Liver (tissue), 9 donors: ENCODE measurements around the gene CLMN. TPM values are rescaled to one million over a fixed set of nuclear protein-coding genes. Genes with fewer than 3 reads are reported as not detected.

Source experiments
- DNase-seq: peaks from one replicate; pipeline ENCODE4 v3.0.0-alpha.2; 2017; ENCODE audit warnings: low spot score
- H3K27ac ChIP-seq, 2 donors: one replicate each; pipeline ENCODE4 v1.7.0; 2013; ENCODE audit warnings: inconsistent platforms in 2 of 2, low read length in 2 of 2, control low read depth in 1 of 2, low read depth in 1 of 2, mild to moderate bottlenecking in 1 of 2
- H3K27me3 ChIP-seq, 4 donors: one replicate each; pipeline versions ENCODE4 v1.6.1 to v1.7.0; 2013; ENCODE audit warnings: low read length in 3 of 4, inconsistent platforms in 1 of 4, mild to moderate bottlenecking in 1 of 4, moderate library complexity in 1 of 4; ENCODE audit not compliant: control insufficient read depth in 4 of 4, insufficient read depth in 4 of 4
- H3K36me3 ChIP-seq, 4 donors: one replicate each; pipeline versions ENCODE4 v1.6.1 to v1.7.0; 2013; ENCODE audit warnings: low read length in 3 of 4, mild to moderate bottlenecking in 3 of 4, low read depth in 1 of 4, moderate library complexity in 1 of 4; ENCODE audit not compliant: control insufficient read depth in 4 of 4, insufficient read depth in 3 of 4
- H3K4me1 ChIP-seq, 4 donors: one replicate each; pipeline versions ENCODE4 v1.6.1 to v1.7.0; 2013; ENCODE audit warnings: low read length in 3 of 4, mild to moderate bottlenecking in 3 of 4, moderate library complexity in 1 of 4; ENCODE audit not compliant: control insufficient read depth in 4 of 4, insufficient read depth in 4 of 4
- H3K4me3 ChIP-seq, 3 donors: one replicate each; pipeline versions ENCODE4 v1.6.1 to v1.7.0; 2013; ENCODE audit warnings: low read length in 3 of 3, control low read depth in 1 of 3, low read depth in 1 of 3, mild to moderate bottlenecking in 1 of 3
- H3K9ac ChIP-seq, 2 donors: one replicate each; pipeline ENCODE4 v1.7.0; 2013; ENCODE audit warnings: low read length in 2 of 2, mild to moderate bottlenecking in 2 of 2, moderate library complexity in 2 of 2, control low read depth in 1 of 2, low read depth in 1 of 2
- H3K9me3 ChIP-seq, 4 donors: one replicate each; pipeline versions ENCODE4 v1.6.1 to v1.7.0; 2013; ENCODE audit warnings: low read length in 3 of 4; ENCODE audit not compliant: control insufficient read depth in 4 of 4
- CTCF ChIP-seq: fragments of 150-350 bp; IDR thresholded peaks from 2 replicates; pipeline ENCODE4 v1.5.1; 2017; ENCODE audit warnings: improper control_type of control experiment, low read depth, low read length; ENCODE audit not compliant: missing input control
- EGR1 ChIP-seq, 2 donors: IDR thresholded peaks; 2 replicates each; pipeline ENCODE4 v1.6.1; 2016 to 2018; ENCODE audit warnings: antibody characterized with exemption in 2 of 2, low read depth in 2 of 2
- FOXA1 ChIP-seq: IDR thresholded peaks from 2 replicates; pipeline ENCODE4 v1.6.1; 2016; ENCODE audit warnings: antibody characterized with exemption
- FOXA2 ChIP-seq: IDR thresholded peaks from 2 replicates; pipeline ENCODE4 v1.6.1; 2016; ENCODE audit warnings: antibody characterized with exemption
- GABPA ChIP-seq, 2 donors: IDR thresholded peaks in 1 of 2; conservative IDR thresholded peaks in 1 of 2; 2 replicates each; pipeline ENCODE4 v1.6.1; 2016; ENCODE audit warnings: antibody characterized with exemption in 2 of 2, mild to moderate bottlenecking in 1 of 2, moderate library complexity in 1 of 2
- HNF4A ChIP-seq, 2 donors: conservative IDR thresholded peaks; 2 replicates each; pipeline ENCODE4 v1.6.1; 2016; ENCODE audit warnings: antibody characterized with exemption in 2 of 2, mild to moderate bottlenecking in 2 of 2
- HNF4G ChIP-seq: IDR thresholded peaks from 2 replicates; pipeline ENCODE4 v1.6.1; 2016; ENCODE audit warnings: antibody characterized with exemption
- JUND ChIP-seq, 2 donors: IDR thresholded peaks; 2 replicates each; pipeline ENCODE4 v1.6.1; 2016; ENCODE audit warnings: antibody characterized with exemption in 2 of 2
- NR2F2 ChIP-seq: IDR thresholded peaks from 2 replicates; pipeline ENCODE4 v1.6.1; 2016; ENCODE audit warnings: antibody characterized with exemption
- RAD21 ChIP-seq, 2 donors: IDR thresholded peaks; 2 replicates each; pipeline ENCODE4 v1.6.1; 2016; ENCODE audit warnings: antibody characterized with exemption in 2 of 2, mild to moderate bottlenecking in 2 of 2
- REST ChIP-seq: IDR thresholded peaks from 2 replicates; pipeline ENCODE4 v1.6.1; 2016; ENCODE audit warnings: antibody characterized with exemption, mild to moderate bottlenecking
- RXRA ChIP-seq, 2 donors: IDR thresholded peaks; 2 replicates each; pipeline ENCODE4 v1.6.1; 2017 to 2018; ENCODE audit warnings: antibody characterized with exemption in 2 of 2, mild to moderate bottlenecking in 1 of 2
- SP1 ChIP-seq: IDR thresholded peaks from 2 replicates; pipeline ENCODE4 v1.6.1; 2018; ENCODE audit warnings: antibody characterized with exemption, mild to moderate bottlenecking
- TAF1 ChIP-seq: conservative IDR thresholded peaks from 2 replicates; pipeline ENCODE4 v1.6.1; 2016; ENCODE audit warnings: antibody characterized with exemption, mild to moderate bottlenecking
- YY1 ChIP-seq: IDR thresholded peaks from 2 replicates; pipeline ENCODE4 v1.6.1; 2016; ENCODE audit warnings: antibody characterized with exemption, mild to moderate bottlenecking
- WGBS: extraction: QIAGEN DNeasy Blood & Tissue Kit; methylation state at CpG from one replicate; pipeline ENCODE4 v1.1.7; 2013; 5-methylcytosine and 5-hydroxymethylcytosine counted together
- polyA plus RNA-seq, 2 donors: library from polyadenylated mRNA; stranded (reverse) in 1 of 2; unstranded in 1 of 2; fragments of 200-250 nt in 1 of 2; fragments of >200 nt in 1 of 2; fragmentation: Nextera tagmentation in 1 of 2; extraction: Ambion mirVana in 1 of 2; gene quantifications; one replicate each; pipeline versions ENCODE4 v1.2.1 to v1.2.3, GENCODE V29; 2013 to 2015
- total RNA-seq, 2 donors: library from RNA; depleted of rRNA; stranded (reverse); fragments of >200 nt; gene quantifications; one replicate each; pipeline ENCODE4 v1.2.3, GENCODE V29; 2014
- TF ChIP-seq, protein P1 (sequence below): IDR thresholded peaks from 2 replicates; pipeline ENCODE4 v1.6.1; 2016; ENCODE audit warnings: antibody characterized with exemption
- TF ChIP-seq, protein P2 (sequence below): IDR thresholded peaks from 2 replicates; pipeline ENCODE4 v1.6.1; 2016; ENCODE audit warnings: antibody characterized with exemption
- TF ChIP-seq, protein P3 (sequence below): IDR thresholded peaks from 2 replicates; pipeline ENCODE4 v1.6.1; 2016; ENCODE audit warnings: antibody characterized with exemption
- donor health status: healthy.
- donor health status: healthy.
- donor health status: healthy.
- donor health status: healthy.
- donor health status: healthy.

The CLMN gene
- total and polyA plus RNA-seq, 4 donors, result 6.0 to 41.1 (median 24.1) TPM

DNA sequence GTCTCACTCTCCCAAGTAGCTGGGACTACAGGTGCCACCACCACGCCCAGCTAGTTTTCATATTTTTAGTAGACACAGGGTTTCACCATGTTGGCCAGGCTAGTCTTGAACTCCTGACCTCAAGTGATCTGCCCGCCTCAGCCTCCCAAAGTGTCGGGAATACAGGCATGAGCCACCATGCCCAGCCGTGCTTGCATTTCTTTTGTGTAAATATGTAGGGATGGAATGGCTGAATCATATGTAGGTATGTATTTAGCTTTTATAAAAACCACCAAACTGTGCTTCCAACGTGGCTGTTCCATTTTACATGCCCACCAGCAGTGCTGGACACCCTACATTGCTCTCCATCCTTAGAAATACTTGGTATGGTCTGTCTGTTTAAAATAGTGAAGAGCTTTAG, 32.8 kb upstream of the CLMN start (continued):
- TF ChIP-seq, protein P1, sequence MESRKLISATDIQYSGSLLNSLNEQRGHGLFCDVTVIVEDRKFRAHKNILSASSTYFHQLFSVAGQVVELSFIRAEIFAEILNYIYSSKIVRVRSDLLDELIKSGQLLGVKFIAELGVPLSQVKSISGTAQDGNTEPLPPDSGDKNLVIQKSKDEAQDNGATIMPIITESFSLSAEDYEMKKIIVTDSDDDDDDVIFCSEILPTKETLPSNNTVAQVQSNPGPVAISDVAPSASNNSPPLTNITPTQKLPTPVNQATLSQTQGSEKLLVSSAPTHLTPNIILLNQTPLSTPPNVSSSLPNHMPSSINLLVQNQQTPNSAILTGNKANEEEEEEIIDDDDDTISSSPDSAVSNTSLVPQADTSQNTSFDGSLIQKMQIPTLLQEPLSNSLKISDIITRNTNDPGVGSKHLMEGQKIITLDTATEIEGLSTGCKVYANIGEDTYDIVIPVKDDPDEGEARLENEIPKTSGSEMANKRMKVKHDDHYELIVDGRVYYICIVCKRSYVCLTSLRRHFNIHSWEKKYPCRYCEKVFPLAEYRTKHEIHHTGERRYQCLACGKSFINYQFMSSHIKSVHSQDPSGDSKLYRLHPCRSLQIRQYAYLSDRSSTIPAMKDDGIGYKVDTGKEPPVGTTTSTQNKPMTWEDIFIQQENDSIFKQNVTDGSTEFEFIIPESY, result no peak

DNA sequence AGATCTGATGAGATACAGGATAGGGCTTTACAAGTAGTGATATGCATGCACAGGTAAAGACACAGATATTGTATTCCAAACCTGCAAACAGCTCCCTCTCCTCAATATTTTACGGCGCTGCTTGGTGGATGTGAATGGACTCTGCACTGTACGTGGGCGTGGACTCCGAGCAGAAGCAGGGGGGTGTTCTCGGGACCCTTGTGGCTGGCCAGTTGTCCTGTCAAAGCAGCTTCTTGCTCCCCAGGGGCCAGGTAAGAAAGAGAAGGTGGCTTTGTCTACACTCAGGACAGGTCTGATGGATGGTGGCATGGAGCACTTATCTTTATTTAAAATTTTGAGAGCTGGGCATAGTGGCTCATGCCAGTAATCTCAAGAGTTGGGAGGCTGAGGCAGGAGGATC, 29.5 kb upstream of the CLMN start:
- no peak for DNase-seq
- WGBS, result 81% methylated on average over 6 of the region's 6 CpGs

GRCh38 chr14:95348395-95349080, 28.8 kb upstream of the CLMN start:
- Histone ChIP-seq H3K27ac (no peak overlapping the region), H3K9ac (no peak overlapping the region), H3K36me3 (no peaks in the 10 kb centered on the region), H3K27me3 (no peaks in the 10 kb centered on the region), H3K9me3 (no peaks in the 10 kb centered on the region), H3K4me3 (no peak overlapping the region), H3K4me1 (peaks cover 0 to 5% (median 0%) of the 10 kb centered on the region in 4 donors)
- 79% methylated on average over 10 of the region's 10 CpGs for WGBS
- TF ChIP-seq SP1 (no peak), RXRA (IDR thresholded peaks at IDR 0.05) (peak in 1 of 2 donors; percentile 8), CTCF (no peak), FOXA2 (no peak), HNF4A (conservative IDR thresholded peaks at IDR 0.05) (no peak), TAF1 (no peak), RAD21 (IDR thresholded peaks at IDR 0.05) (peak in 1 of 2 donors; percentile 18), YY1 (no peak), REST (no peak), HNF4G (no peak), GABPA (IDR thresholded peaks at IDR 0.05 in 1 of 2, conservative IDR thresholded peaks at IDR 0.05 in 1 of 2) (no peak), NR2F2 (no peak), EGR1 (IDR thresholded peaks at IDR 0.05; ENCODE audit: low read depth in 2 of 2) (no peak), FOXA1 (no peak), JUND (IDR thresholded peaks at IDR 0.05) (no peak)
- TF ChIP-seq, protein P2, sequence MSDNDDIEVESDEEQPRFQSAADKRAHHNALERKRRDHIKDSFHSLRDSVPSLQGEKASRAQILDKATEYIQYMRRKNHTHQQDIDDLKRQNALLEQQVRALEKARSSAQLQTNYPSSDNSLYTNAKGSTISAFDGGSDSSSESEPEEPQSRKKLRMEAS, result no peak
- TF ChIP-seq, protein P1, result no peak
- TF ChIP-seq, protein P3, sequence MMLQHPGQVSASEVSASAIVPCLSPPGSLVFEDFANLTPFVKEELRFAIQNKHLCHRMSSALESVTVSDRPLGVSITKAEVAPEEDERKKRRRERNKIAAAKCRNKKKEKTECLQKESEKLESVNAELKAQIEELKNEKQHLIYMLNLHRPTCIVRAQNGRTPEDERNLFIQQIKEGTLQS, result no peak
- no peak for DNase-seq

More for the DNA sequence above, 29.5 kb upstream of the CLMN start:
- H3K36me3 ChIP-seq, result no peaks in the 10 kb centered on the region
- no peak overlapping the region for H3K9ac ChIP-seq
- no peak overlapping the region for H3K27ac ChIP-seq
- no peak overlapping the region for H3K4me3 ChIP-seq
- no peaks in the 10 kb centered on the region for H3K9me3 ChIP-seq
- TF ChIP-seq HNF4G (no peak), SP1 (no peak), YY1 (no peak), JUND (IDR thresholded peaks at IDR 0.05) (no peak), HNF4A (conservative IDR thresholded peaks at IDR 0.05) (no peak)
- TF ChIP-seq, protein P2, result no peak
- no peaks in the 10 kb centered on the region for H3K27me3 ChIP-seq
- peaks cover 0 to 5% (median 0%) of the 10 kb centered on the region in 4 donors for H3K4me1 ChIP-seq
